ENCODE measurements around the gene RXRA. TPM values are rescaled to one million over a fixed set of nuclear protein-coding genes. Genes with fewer than 3 reads are reported as not detected.

Gene RXRA
- total RNA-seq, 2 donors from 2014 or later: 45.4 to 58.1 TPM

DNA sequence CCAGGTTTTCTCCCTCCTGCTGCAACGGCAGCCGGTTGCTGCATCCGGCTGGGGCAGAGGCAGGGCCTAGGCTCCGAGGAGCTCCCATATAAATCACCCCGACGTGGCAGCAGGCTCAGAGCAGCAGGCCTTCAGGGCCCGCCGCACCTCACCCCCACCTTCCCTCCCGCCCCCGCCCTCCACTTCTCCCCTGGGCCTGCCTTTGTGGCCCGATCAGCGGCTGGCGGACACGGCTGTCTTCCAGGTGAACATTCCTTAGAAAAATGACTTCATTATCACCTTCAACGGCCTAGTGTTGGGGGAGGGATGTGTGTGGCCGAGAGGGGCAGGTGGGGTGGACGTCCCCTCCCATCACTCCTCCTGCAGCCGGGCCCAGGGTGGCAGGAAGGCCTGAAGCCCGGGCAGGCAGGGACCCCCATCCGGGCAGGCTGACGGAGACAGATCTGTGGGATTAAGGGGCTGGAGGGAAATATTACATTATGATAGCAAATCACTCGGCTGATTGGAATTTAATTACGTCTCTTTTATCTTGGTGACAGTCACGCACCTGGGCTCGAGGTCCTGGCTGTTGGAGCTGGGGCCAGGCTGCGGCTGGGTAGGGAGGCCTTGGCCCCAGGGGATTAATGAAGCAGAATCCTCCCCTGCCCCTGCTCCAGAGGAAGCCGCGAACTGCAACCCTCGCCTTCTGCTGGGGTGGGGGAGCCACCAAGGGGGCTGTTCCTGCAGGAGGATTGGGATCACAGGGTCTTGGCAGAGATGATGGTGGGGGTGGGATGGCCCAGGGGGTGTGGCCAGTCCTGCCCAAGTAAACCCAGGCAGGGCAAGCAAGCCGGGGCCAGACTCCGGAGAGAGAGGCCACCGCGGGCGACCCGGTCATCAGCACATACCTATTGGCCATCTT is 38.4 kb upstream of the RXRA start:
- H3K27ac ChIP-seq: no peak overlapping the region
- TF ChIP-seq, protein P1, sequence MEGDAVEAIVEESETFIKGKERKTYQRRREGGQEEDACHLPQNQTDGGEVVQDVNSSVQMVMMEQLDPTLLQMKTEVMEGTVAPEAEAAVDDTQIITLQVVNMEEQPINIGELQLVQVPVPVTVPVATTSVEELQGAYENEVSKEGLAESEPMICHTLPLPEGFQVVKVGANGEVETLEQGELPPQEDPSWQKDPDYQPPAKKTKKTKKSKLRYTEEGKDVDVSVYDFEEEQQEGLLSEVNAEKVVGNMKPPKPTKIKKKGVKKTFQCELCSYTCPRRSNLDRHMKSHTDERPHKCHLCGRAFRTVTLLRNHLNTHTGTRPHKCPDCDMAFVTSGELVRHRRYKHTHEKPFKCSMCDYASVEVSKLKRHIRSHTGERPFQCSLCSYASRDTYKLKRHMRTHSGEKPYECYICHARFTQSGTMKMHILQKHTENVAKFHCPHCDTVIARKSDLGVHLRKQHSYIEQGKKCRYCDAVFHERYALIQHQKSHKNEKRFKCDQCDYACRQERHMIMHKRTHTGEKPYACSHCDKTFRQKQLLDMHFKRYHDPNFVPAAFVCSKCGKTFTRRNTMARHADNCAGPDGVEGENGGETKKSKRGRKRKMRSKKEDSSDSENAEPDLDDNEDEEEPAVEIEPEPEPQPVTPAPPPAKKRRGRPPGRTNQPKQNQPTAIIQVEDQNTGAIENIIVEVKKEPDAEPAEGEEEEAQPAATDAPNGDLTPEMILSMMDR (IDR thresholded peaks at IDR 0.05): no peak

DNA sequence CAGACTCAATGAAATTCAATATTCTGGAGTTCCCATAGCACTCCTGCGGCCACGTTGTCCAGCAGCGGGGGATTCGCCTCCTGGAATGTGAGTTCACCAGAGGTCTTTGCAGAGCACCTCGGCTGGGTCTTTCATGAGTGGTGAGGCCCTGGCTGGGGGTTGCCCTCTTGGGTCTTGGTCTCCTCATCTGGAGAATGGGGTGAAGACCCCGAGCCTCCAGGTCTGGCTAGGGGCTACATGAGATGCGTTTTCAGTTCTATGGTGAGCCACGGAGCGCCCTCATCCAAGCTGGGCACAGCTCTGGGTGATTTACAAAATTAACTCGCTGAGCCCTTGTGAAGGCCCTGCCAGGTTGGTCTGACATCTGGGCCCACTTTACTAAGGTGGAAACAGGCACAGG is 37.5 kb upstream of the RXRA start:
- ATAC-seq (ENCODE audit: insufficient number of reproducible peaks, low FRiP score, low read depth) (no peak), DNase-seq (ENCODE audit: low spot score) (no peak)
- Histone ChIP-seq H3K36me3 (no peaks in the 10 kb centered on the region), H3K4me3 (no peak overlapping the region), H3K9me3 (no peaks in the 10 kb centered on the region), H3K27me3 (replicated peaks; ENCODE audit: insufficient read depth) (no peaks in the 10 kb centered on the region), H3K4me1 (ENCODE audit: control insufficient read depth in 1 of 2, low read depth in 2 of 2) (peaks cover 6 to 22% of the 10 kb centered on the region in 2 donors), H3K27ac (no peak overlapping the region)
- TF ChIP-seq, protein P1 (IDR thresholded peaks at IDR 0.05): no peak

More for the DNA sequence above, 38.4 kb upstream of the RXRA start:
- H3K9me3 ChIP-seq: no peaks in the 10 kb centered on the region
- H3K4me1 ChIP-seq (ENCODE audit: control insufficient read depth in 1 of 2, low read depth in 2 of 2): peaks cover 7 to 22% of the 10 kb centered on the region in 2 donors
- H3K36me3 ChIP-seq: no peaks in the 10 kb centered on the region
- no peaks in the 10 kb centered on the region for H3K27me3 ChIP-seq (replicated peaks; ENCODE audit: insufficient read depth)
- no peak overlapping the region for H3K4me3 ChIP-seq
- DNase-seq (ENCODE audit: low spot score): no peak
- no peak for ATAC-seq (ENCODE audit: insufficient number of reproducible peaks, low FRiP score, low read depth)

DNA sequence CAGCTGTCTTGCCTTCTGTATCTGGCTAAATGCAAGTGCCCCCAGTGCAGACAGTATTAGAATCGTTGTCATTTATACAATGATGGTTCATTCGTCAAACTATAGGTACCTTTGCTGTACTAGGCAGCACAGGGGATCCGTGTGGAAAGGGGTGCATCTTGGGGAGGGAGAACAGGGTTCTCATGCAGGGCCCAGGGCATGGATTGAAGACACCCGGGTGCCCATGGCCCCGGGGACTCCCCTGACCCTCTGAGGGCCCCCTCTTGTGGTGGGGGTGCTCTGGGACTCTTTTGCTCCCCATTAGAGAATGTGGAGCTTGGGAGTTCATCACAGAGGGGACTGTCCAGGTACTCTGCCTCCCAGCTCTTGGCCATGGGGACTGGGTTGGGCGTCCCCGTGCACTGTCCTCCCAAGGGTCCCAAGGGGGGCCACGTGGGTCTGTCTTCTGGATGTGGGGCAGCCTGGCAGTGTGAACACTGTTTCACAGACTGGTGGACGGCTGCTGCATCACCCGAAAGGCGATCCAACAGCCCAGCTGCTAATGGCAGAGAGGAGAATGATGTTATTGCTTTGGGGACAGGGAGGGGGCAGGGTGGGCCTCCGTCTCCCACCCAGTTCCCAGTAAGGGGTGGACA is 36.9 kb upstream of the RXRA start:
- ATAC-seq (ENCODE audit: insufficient number of reproducible peaks, low FRiP score, low read depth) (no peak), DNase-seq (ENCODE audit: low spot score) (no peak)
- H3K27me3 ChIP-seq (replicated peaks; ENCODE audit: insufficient read depth): no peaks in the 10 kb centered on the region
- peaks cover 5 to 22% of the 10 kb centered on the region in 2 donors for H3K4me1 ChIP-seq (ENCODE audit: control insufficient read depth in 1 of 2, low read depth in 2 of 2)
- no peak overlapping the region for H3K27ac ChIP-seq
- no peaks in the 10 kb centered on the region for H3K36me3 ChIP-seq
- H3K9me3 ChIP-seq: no peaks in the 10 kb centered on the region
- TF ChIP-seq, protein P1 (IDR thresholded peaks at IDR 0.05): no peak
- H3K4me3 ChIP-seq: no peak overlapping the region

DNA sequence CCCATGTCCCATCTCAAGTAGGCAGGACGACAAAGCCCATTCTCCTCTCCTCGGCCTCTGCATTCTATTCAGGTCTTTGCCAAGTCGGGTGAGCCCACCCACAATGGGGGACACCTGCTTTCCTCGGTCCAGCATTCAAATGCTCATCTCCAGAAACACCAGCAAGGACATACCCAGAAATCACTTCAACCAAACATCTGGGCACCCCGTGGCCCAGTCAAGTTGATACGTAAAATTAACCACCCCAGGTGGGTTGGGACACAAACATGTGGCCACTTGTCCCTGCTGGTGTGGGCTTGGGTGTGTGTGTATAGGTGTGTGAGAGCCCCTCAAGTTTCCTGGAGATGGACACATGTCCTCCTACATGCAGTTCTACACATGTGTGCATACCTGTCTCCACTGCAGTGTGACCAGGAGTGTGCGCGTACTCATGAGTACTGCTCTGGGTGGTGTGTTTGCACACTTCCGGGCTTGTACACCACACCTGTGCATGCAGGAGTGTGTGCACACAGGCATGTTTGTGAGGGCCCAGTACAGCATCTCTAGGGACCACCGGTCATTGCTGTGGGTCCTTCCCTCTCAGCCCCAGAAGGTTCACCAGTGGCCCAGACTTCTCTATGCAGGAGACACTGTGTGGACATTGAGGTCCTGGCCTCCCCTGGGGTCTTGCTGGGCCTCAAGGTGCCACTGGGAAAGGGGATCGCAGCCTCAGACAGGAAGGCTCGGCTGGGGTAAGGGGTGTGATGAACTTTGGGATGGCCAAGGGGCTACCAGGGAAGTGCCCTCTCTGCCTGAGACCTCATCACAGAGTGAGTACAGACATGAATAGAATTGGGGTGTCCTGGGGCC is 35.4 kb upstream of the RXRA start:
- ATAC-seq (ENCODE audit: insufficient number of reproducible peaks, low FRiP score, low read depth) (no peak), DNase-seq (ENCODE audit: low spot score) (no peak)
- H3K4me3 ChIP-seq: no peak overlapping the region
- H3K27ac ChIP-seq: no peak overlapping the region
- H3K4me1 ChIP-seq (ENCODE audit: control insufficient read depth in 1 of 2, low read depth in 2 of 2): peaks cover 5 to 19% of the 10 kb centered on the region in 2 donors
- TF ChIP-seq, protein P1 (IDR thresholded peaks at IDR 0.05): no peak
- no peaks in the 10 kb centered on the region for H3K9me3 ChIP-seq
- no peaks in the 10 kb centered on the region for H3K36me3 ChIP-seq
- no peaks in the 10 kb centered on the region for H3K27me3 ChIP-seq (replicated peaks; ENCODE audit: insufficient read depth)

Measured in thoracic aorta (tissue), 2 donors.